ENCODE data around the gene NR3C2. TPM values are rescaled to one million over a fixed set of nuclear protein-coding genes. Genes with fewer than 3 reads are reported as not detected.

NR3C2 gene
- total RNA-seq, 2 donors from 2014 or later: 0.44 to 0.82 TPM

DNA sequence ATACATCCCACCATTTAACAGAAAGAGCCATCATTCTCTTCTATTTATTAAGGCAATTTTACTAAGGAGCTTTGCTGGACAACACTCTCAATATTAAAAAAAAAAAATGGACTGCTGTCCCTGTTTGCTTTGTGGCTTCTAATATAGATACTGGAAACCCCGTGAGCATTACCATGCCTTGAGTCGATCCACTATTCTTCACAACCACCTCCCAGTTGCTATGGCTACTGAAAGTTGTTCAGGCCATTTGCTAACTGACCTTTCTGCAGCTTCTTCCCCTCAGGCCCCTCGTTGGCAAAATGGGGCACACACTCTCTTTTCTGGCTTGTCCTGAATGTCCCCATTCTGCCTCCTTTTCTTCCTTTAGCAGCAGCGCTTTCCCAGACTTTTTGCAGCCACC lies 340.4 kb downstream of the NR3C2 start:
- Mint-ChIP-seq H3K9me3 (peaks cover 17% of the 10 kb centered on the region), H3K27me3 (ENCODE audit: insufficient read depth) (peaks cover 7% of the 10 kb centered on the region), H3K27ac (no peak overlapping the region), H3K36me3 (ENCODE audit: low read depth) (peaks cover 4% of the 10 kb centered on the region), H3K4me1 (peaks cover 14% of the 10 kb centered on the region), H3K4me3 (no peak overlapping the region)
- no peak overlapping the region for H3K4me3 ChIP-seq (ENCODE audit: low read length)
- no peak for TF ChIP-seq CTCF (conservative IDR thresholded peaks at IDR 0.05)
- H3K27me3 ChIP-seq (ENCODE audit: control insufficient read depth, insufficient read depth, low read length, poor library complexity, severe bottlenecking): no peaks in the 10 kb centered on the region
- H3K4me1 ChIP-seq (ENCODE audit: control insufficient read depth, insufficient read depth, low read length): peaks cover 3% of the 10 kb centered on the region
- no peak overlapping the region for H3K9ac ChIP-seq (ENCODE audit: extremely low read depth, low read length, poor library complexity, severe bottlenecking)
- no peaks in the 10 kb centered on the region for H3K9me3 ChIP-seq (ENCODE audit: control insufficient read depth, low read length)
- no peak overlapping the region for H3K27ac ChIP-seq (ENCODE audit: low read depth, low read length)
- 86 to 92% methylated on average over 3 to 4 of the region's 4 CpGs for WGBS, 2 experiments (ENCODE audit: insufficient coverage in 1 of 2, insufficient read length in 1 of 2)
- DNase-seq: no peak
- no peaks in the 10 kb centered on the region for H3K36me3 ChIP-seq (ENCODE audit: control insufficient read depth, insufficient read depth, low read length)

DNA sequence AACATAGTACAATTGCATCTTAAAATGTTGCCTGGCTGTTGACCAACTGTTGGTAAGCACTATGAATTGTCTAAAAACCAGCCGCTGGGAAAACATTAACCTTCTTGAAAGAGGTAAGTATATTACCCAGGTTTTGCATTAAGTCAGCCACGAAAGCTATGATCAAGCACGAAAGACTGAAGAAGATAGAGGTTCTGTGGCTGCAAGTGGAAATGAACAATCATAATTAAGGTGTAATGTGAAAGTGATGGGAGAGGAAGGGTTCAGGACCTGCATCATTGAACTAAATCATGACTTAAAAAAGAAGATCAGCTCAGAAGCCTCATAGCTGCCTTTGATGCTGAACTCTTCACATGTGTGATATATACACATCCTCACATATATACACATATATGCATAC lies 341.0 kb downstream of the NR3C2 start:
- Histone ChIP-seq H3K9ac (ENCODE audit: extremely low read depth, low read length, poor library complexity, severe bottlenecking) (no peak overlapping the region), H3K36me3 (ENCODE audit: control insufficient read depth, insufficient read depth, low read length) (no peaks in the 10 kb centered on the region), H3K4me3 (ENCODE audit: low read length) (no peak overlapping the region), H3K9me3 (ENCODE audit: control insufficient read depth, low read length) (no peaks in the 10 kb centered on the region), H3K27me3 (ENCODE audit: control insufficient read depth, insufficient read depth, low read length, poor library complexity, severe bottlenecking) (no peaks in the 10 kb centered on the region), H3K4me1 (ENCODE audit: control insufficient read depth, insufficient read depth, low read length) (peaks cover 3% of the 10 kb centered on the region), H3K27ac (ENCODE audit: low read depth, low read length) (no peak overlapping the region)
- TF ChIP-seq CTCF (conservative IDR thresholded peaks at IDR 0.05): no peak
- 96 to 100% methylated on average over 3 of the region's 3 CpGs for WGBS, 2 experiments (ENCODE audit: insufficient coverage in 1 of 2, insufficient read length in 1 of 2)
- no peak for DNase-seq
- Mint-ChIP-seq H3K36me3 (ENCODE audit: low read depth) (peaks cover 2% of the 10 kb centered on the region), H3K9me3 (peaks cover 12% of the 10 kb centered on the region), H3K4me3 (no peak overlapping the region), H3K4me1 (peaks cover 14% of the 10 kb centered on the region), H3K27me3 (ENCODE audit: insufficient read depth) (peaks cover 7% of the 10 kb centered on the region), H3K27ac (no peak overlapping the region)

GRCh38 chr4:148097801-148098200 lies 344.4 kb downstream of the NR3C2 start:
- DNase-seq: no peak
- no peak overlapping the region for H3K9ac ChIP-seq (ENCODE audit: extremely low read depth, low read length, poor library complexity, severe bottlenecking)
- Mint-ChIP-seq H3K36me3 (ENCODE audit: low read depth) (no peaks in the 10 kb centered on the region), H3K4me1 (peaks cover 7% of the 10 kb centered on the region), H3K9me3 (no peaks in the 10 kb centered on the region), H3K27ac (no peak overlapping the region), H3K27me3 (ENCODE audit: insufficient read depth) (peaks cover 3% of the 10 kb centered on the region), H3K4me3 (no peak overlapping the region)
- no peaks in the 10 kb centered on the region for H3K36me3 ChIP-seq (ENCODE audit: control insufficient read depth, insufficient read depth, low read length)
- H3K9me3 ChIP-seq (ENCODE audit: control insufficient read depth, low read length): no peaks in the 10 kb centered on the region
- 71 to 78% methylated on average over 1 to 5 of the region's 5 CpGs for WGBS, 2 experiments (ENCODE audit: insufficient coverage in 1 of 2, insufficient read length in 1 of 2)
- no peak overlapping the region for H3K4me3 ChIP-seq (ENCODE audit: low read length)
- H3K27me3 ChIP-seq (ENCODE audit: control insufficient read depth, insufficient read depth, low read length, poor library complexity, severe bottlenecking): no peaks in the 10 kb centered on the region
- H3K4me1 ChIP-seq (ENCODE audit: control insufficient read depth, insufficient read depth, low read length): no peaks in the 10 kb centered on the region
- no peak overlapping the region for H3K27ac ChIP-seq (ENCODE audit: low read depth, low read length)
- no peak for TF ChIP-seq CTCF (conservative IDR thresholded peaks at IDR 0.05)
